ENCODE data around the gene DPEP1.
"Not testable (repeated sequence)": the region's sequence is repeated elsewhere in the genome, so short reads cannot be mapped to it uniquely, and the experiment has no call there.

DPEP1 gene

DNA sequence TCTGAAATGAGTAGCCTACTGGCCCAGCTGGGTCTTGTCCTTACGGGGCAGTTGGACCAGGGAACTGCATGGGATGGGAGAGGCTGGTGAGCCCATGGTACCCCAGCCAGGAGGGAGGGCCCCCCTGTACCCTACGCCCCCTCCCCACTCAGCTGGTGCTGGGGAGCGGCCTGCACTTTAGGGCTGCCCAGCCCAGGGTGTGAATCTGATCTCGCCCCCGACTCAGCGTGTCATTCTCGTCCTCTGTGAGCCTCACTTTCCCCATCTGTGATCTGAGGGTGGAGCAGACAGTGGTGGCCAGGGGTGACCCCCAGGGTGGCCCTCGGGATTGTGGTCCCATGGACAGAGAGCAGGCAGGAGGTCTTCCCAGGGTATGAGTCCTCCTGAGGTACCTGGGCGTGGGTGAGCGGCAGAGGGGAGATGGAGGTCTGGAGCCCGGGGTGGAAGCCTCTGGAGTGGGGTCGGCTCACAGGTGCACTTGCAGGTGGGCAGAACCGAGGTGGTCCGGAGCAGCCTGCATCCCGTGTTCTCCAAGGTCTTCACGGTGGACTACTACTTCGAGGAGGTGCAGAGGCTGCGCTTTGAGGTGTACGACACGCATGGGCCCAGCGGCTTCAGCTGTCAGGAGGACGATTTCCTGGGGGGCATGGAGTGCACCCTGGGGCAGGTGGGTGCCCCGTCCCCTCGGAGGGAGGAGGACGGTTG is 36.2 kb upstream of the DPEP1 start:
- DNase-seq (ENCODE audit: low spot score): no peak

DNA sequence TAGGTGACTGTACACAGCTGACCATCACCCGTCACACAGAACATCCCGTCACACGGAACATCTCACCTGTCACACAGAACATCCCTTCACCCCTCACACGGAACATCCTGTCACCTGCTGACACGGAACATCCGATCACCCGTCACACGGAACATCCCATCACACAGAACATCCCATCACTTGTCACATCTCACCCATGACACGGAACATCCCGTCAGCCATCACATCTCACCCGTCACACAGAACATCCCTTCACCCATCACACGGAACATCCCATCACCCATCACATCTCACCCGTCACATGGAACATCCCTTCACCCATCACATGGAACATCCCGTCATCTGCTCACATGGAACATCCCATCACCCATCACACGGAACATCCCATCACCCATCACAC is 34.1 kb upstream of the DPEP1 start:
- DNase-seq (ENCODE audit: low spot score): no peak

DNA sequence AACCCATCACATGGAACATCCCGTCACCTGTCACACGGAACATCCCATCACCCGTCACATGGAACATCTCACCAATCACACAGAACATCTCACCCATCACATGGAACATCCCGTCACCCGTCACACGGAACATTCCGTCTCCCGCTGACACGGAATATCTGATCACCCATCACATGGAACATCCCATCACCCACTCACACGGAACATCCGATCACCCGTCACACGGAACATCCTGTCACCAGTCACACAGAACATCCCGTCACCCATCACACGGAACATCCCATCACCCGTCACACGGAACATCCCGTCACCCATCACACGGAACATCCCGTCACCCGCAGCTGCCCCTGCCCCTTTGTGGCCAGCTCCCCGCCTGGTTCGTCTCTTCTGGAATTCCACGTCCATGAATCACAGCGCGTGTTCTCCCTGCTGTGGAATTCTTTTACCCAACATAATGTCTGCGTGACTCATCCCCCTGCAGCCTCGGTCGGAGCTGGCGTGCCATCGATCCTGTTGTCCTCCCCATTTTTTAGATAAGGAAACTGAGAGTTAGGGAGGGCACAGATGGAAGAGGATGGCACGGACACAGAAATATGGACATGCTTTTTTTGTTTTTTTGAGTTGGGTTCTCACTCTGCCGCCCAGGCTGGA is 32.3 kb upstream of the DPEP1 start:
- no peak for DNase-seq (ENCODE audit: low spot score)

DNA sequence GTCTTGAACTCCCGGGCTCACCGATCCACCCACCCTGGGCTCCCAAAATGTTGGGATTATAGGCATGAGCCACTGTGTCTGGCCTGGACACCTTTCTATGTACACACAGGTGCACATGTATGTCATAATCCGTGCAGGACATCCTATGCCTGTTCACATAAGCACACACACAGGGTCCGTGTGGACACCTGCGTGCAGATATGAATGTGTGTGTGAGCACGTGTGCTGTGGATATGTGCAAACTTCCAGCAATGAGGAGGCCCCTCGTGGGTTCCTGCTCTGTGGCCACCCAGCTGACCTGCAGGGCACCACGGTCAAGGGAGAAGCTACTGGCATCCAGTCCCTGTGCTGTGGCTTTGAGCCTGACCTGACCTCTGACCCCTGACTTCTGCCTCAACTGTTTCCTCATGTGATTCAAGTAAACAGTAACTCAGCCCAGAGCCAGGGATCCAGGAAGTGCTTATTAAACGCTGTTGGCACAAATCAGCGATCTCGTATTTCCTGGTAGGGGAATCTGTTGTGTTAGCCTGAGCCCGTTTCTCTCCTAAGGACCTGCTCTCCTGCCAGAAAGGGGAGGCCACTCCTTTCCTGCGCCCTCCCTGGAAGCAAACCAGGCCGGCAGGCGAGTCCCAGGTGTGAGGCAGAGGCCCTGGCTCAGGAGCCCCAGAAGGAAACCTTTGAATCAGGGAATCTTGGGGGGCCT is 31.4 kb upstream of the DPEP1 start:
- no peak for DNase-seq (ENCODE audit: low spot score)

DNA sequence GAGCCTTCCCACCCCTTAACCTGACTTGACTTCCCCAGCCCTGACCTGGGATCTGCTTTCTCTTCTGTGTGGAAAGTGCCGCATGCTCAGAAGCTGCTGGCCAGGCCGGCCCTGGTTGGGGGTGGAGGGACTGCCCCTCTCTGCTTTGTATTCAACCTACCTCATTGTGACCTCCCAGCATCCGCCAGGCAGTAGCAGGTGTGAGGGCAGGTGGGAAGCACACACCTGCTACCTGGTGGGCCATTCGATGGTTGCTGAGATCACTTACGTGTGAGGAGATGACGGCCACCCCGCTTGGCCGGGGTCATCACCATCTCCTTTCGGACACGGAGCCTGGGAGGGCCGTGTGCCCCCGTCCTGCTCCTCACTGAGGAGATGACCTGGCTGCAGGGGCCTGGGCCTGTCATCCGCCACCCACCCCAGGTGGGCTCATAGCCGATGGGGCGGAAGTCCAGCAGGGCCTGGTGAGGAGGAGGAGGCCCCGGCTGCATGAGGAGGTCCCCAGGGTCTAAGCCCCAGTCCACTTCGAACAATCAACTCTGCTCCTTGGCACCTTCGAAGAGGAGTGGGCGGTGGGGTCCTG is 30.7 kb upstream of the DPEP1 start:
- no peak for DNase-seq (ENCODE audit: low spot score)

DNA sequence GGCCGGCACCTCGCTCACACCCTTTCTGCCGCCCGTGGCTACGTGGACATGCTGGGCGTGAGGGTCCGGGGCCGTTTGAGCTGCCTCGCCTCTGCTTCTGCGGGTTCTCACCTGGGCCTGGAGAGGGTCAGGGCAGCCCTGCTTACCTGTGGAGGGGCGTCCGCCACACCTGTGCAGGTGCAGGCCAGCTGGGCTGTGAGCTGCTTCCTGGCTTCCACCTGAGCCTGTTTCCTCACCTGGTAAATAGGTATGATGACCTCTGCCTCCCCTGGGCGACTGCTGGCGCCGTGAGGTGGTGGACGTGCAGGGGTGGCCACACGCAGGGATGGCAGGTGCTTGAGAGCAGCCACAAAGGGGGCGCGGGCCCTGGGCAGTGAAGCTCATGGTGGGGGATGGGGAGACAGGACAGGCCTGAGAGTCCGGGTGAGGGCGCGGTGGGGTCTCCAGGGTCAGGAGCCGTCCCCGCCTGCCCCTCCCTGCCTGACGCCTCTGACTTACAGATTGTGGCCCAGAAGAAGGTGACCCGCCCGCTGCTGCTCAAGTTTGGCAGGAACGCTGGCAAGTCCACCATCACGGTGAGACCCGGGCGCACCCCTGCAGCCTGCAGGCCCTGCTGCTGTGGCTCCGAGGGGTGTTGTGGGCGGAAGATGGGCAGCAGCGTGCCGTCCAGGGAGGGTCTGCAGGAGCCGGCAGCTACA is 30.1 kb upstream of the DPEP1 start:
- no peak for DNase-seq (ENCODE audit: low spot score)

DNA sequence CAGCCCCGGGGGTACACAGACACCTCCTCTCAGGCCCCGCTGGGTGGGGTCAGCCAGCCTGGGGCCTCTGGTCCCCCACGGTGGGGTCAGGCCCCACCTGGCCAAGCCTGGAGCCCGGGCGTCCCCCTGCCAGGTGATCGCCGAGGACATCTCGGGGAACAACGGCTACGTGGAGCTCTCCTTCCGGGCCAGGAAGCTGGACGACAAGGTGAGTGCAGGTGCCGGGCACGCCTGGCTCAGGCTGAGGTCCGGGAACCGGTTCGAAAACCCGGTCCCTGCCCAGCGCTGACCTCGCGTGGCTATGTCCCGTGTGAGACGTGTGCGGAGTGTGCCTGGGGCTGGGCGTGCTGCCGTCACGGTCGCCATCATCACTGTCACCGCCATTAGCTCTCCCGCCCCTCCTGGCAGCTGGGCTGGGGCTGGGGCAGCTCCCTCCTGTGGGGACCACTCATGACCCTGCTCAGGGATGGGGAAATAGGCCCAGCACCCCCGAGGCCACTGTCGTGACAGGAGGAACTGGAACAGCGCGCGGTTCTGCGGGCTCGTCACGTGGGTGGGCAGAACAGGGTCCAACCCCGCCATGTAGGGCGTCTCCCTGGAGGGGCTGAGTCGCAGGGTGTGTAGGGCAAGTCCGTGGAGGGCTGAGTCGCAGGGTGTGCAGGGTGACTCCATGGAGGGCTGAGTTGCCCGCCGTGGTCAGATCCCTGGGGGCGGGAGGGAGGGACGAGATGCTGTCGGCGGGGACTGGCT is 29.4 kb upstream of the DPEP1 start:
- no peak for DNase-seq (ENCODE audit: low spot score)

DNA sequence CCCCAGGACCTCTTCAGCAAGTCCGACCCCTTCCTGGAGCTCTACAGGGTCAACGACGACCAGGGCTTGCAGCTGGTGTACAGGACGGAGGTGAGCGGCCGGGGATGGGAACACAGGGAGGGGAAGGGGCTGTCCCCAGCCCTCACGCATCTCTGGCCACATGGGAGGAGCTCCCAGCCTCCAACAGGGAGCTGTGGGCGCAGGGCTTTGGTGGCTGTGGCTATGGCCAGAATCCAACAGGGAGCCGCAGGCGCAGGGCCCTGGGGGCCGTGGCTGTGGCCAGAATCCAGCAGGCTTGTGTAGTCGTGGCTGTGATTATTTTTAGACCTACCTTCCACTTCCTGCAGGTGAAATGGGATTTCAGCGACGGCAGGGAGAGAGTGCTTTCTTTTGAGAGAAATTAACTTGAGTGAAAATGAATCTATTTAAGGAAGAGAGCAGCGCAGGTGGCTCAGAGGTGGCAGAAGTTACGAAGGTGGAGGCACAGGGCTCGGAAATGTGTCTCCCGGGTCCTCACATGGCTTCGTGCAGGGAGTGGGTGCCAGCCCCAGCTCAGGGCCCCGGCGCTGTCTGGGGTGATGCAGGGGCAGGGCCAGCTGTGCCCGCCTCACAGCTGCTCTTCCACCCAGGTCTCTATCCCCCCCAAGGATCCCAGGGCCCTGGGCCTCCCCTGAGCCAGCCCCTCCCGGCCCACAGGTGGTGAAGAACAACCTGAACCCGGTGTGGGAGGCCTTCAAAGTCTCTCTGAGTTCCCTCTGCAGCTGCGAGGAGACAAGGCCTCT is 28.5 kb upstream of the DPEP1 start:
- DNase-seq (ENCODE audit: low spot score): no peak

DNA sequence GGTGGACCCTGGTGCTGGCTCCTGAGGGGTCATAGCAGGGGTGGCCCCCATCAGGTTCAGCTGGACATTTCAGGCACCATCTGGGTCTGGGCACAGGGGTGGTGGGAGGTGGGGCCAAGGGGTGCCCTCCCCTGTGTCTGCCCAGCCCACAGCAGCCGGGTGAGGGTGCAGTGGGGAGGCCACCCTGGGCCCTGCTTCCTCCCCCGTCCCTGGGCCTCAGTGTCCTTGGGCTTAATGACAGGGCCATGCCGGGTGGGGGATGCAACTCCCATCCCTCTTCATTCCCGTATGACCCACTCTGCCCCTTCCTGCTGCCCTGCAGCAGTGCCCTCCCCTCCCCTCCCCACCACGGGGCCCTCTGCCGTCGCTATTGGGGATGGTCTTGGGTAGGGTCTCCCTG is 27.2 kb upstream of the DPEP1 start:
- DNase-seq (ENCODE audit: low spot score): no peak

DNA sequence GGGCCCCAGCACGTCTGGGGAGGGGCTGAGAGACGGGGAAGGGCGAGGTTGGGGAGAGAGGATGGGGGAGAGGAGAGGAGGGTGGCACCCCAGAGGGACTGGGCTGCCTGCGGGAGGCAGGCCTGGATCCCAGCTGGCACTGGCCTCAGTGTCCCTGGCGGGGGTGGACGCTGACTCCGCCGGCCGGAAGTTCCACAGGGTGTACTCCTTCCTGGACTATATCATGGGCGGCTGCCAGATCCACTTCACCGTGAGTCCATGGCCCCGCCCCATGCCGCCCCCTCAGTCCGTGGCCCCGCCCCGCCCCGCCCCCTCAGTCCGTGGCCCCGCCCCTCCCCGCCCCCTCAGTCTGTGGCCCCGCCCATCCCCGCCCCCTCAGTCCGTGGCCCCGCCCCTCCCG is 26.6 kb upstream of the DPEP1 start:
- DNase-seq (ENCODE audit: low spot score): no peak

DNA sequence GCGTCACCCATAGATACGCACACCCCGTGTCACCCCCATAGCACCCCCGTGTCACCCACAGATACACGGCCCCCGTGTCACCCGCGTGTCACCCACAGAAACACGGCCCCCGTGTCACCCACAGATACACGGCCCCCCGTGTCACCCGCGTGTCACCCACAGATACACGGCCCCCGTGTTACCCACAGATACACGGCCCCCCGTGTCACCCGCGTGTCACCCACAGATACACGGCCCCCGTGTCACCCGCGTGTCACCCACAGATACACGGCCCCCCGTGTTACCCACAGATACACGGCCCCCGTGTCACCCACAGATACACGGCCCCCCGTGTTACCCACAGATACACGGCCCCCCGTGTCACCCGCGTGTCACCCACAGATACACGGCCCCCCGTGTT is 25.8 kb upstream of the DPEP1 start:
- DNase-seq (ENCODE audit: low spot score): not testable (repeated sequence)

DNA sequence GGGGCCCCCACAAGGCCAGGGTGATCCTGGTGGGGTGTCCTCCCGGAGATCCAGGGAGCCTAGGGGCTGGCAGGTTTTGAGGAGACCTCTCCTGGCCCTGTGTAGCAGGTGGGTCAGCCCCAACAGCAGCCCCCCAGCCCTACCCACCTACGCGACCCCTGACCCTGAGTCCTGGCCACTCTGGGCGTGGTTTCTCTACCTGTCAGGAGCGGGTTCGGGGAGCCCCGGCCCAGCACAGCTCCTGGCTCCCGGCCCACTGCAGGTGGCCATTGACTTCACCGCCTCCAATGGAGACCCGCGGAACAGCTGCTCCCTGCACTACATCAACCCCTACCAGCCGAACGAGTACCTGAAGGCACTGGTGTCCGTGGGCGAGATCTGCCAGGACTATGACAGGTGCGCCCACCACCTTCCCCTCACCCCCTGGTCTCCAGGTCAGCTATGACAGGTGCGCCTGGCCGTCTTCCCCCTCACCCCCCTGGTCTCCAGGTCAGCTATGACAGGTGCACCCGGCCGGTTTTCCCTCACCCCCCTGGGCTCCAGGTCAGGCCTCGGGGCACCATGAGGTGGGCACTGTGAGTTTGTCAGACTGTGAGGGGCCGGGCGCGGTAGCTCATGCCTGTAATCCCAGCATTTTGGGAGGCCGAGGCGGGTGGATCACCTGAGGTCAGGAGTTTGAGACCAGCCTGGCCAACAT is 24.9 kb upstream of the DPEP1 start:
- no peak for DNase-seq (ENCODE audit: low spot score)

DNA sequence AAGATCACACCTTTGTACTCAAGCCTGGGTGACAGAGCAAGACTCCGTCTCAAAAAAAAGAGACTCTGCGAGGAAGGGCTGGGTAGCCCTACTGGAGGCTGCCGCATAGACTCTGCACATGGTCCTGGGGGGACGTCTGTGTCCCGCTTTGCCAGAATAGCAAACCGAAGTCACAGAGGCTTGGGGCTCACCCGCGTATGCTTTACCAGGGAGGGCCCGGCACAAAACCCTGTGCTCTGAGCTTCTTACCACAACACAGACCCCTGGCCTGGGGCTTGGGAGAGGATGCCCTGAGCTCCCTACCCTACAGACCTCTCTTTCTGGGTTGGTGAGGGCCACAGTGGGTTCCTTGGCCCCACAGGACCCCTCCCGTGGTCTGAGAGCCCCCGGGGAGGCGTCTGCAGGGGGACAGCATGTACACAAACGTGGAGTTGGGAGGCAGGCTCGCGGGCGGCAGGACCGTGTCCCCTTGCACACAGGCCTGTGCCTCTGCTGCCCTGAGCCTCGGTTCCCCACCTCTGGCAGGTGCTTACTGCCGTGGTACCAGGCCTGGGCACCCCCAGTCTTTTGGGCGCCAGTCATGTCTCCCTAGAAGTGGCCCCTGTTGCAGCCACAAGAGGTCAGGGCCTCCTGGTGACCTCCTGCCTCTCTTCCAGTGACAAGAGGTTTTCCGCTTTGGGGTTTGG is 24.1 kb upstream of the DPEP1 start:
- no peak for DNase-seq (ENCODE audit: low spot score)

DNA sequence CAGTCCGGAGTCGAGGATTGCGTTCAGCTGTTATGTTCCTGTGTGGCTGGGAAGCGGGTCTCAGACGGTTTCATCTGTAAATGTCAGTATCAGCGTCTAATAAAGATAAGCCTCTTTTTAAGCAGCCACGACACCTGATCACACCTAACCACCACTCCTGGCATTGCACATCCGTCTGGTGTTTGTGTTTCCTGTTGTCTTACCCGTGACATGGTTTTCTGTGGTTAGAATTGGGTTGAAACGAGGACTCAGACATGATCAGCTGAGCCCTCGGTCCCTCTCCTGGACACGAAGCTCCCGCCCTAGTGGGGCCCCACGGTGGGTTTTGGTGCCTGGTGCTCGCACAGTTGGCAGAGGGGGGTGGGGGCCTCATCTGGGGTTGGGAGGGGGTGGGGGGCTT is 19.6 kb upstream of the DPEP1 start:
- peak; percentile 25 for DNase-seq (ENCODE audit: low spot score)

DNA sequence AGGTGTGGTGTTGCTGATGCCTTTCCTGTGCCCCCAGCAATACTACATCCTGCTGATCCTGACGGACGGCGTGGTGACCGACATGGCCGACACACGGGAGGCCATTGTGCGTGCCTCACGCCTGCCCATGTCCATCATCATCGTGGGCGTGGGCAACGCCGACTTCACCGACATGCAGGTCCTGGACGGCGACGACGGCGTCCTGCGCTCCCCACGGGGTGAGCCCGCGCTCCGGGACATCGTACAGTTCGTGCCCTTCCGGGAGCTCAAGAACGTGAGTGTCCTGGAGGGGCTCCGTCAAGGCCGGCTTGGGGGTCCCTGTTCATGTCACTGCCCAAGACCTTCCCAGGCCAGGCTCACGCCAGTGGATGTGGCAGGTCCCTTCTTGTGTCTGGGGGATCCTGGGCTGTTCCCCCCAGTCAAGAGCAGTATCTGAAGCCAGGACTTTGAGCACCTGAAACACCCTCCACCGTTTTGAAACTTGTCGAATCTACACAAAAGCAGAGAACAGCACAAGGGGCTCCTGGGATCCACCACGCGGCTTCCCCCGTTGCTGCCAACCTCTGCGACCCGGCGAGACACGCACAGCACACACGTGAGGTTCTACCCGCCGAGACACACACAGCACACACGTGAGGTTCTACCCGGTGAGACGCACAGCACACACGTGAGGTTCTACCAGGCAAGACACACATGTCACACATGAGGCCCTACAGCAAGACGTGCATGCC is 17.9 kb upstream of the DPEP1 start:
- no peak for DNase-seq (ENCODE audit: low spot score)

DNA sequence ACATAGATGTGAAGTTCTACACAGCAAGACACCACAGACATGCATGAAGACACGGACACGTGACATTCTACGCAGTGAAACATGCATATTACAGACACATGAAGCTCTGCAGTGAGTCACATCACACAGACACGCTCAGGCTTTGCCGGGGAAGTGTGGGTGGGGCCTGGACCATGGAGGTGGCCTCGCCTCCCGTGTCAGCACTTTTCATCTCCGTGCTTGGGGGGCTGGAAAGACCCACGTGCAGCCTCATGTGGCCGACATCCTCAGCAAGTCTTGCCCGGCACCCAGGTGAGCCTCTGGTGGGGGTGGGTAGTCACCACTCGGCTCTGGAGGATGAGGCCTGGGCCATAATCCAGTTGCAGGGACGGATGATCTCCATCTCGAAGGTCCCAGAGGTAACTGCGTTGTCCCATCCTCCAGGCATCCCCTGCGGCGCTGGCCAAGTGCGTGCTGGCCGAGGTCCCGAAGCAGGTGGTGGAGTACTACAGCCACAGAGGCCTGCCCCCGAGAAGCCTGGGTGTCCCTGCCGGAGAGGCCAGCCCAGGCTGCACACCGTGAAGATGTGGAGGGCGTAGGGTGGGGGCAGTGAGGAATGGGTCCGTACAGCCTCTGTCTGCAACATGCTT is 17.3 kb upstream of the DPEP1 start:
- DNase-seq (ENCODE audit: low spot score): no peak

DNA sequence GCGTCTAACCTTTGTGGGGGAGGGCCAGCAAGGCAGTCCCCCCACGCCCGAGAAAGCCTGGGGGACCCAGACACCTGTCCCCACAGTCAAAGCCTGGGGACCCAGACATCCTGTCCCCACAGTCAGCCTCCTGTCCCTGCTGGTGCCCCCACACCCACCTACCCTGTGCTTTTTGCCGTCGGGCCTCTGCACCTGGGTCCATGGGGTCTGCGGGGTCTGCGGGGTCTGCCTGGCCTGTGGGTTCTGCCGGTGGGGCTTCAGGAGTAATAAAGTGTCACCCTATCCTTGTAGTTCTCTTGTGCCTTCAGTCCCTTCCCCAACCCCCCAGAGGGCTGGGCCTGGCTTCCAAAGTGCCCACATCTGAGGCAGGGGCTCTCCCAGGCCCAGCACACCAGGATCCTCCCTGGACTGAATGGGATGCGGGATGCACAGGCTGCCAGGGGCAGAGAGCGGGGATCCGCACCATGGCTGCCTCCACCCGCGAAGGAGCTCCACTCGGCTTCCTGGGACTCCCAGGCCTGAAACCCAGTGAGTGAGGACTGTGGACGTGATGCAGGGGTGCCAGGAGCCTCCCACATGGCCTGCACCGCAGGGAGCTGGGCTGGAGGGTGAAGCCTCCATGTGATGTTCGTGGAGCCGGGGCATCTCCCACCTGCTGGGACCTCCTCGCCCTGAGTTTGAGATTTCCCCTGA is 16.3 kb upstream of the DPEP1 start:
- DNase-seq (ENCODE audit: low spot score): no peak

DNA sequence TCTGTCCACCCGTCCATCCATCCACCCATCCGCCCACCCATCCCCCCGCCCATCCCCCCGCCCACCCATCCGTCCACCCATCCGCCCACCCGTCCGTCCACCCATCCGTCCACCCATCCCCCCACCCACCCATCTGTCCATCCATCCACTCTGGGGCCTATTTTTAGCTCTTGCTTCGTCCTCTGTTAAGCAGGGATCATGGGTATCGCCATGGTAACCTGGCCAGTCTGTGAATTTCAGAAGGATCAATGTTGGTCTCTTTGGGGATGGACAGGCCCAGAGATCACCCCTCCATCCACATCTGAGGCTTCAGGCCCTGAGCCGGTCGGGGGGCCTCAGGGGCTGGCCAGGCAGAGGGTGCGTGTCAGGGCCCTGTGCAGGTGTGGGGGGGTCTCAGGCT is 15.2 kb upstream of the DPEP1 start:
- no peak for DNase-seq (ENCODE audit: low spot score)
